ENCODE data around the gene CABP2.

CABP2 gene

GRCh38 chr11:67507242-67507863, 15.9 kb downstream of the CABP2 start:
- peak in 1 of 4 experiments; percentile 18 for DNase-seq

GRCh38 chr11:67506426-67507051, 16.7 kb downstream of the CABP2 start:
- no peak for DNase-seq

- DNase-seq, result peak; percentile 80 to 85 (median 82)
Observed at GRCh38 chr11:67505605-67506396, 17.4 kb downstream of the CABP2 start.

- DNase-seq, result peak; percentile 35 to 60 (median 50)
Observed at GRCh38 chr11:67504950-67505581, 18.2 kb downstream of the CABP2 start, which contains the start of gene PITPNM1. Gene PITPNM1, minus strand, starts transcription at chr11:67505363. Its CDS starts 1,183 bp downstream, at chr11:67504180.

GRCh38 chr11:67504005-67504949, 19.0 kb downstream of the CABP2 start:
- peak in 1 of 4 experiments; percentile 28 for DNase-seq

- no peak for DNase-seq
Observed at GRCh38 chr11:67503119-67504004, 19.9 kb downstream of the CABP2 start.

GRCh38 chr11:67502328-67502979, 20.8 kb downstream of the CABP2 start:
- no peak for DNase-seq

- no peak for DNase-seq
Observed at GRCh38 chr11:67501854-67502253, 21.4 kb downstream of the CABP2 start.

- no peak for DNase-seq
Observed at GRCh38 chr11:67500831-67501715, 22.2 kb downstream of the CABP2 start.

GRCh38 chr11:67500484-67500821, 22.8 kb downstream of the CABP2 start:
- no peak for DNase-seq

- no peak for DNase-seq
Observed at GRCh38 chr11:67499808-67500483, 23.3 kb downstream of the CABP2 start.

GRCh38 chr11:67498544-67498972, 24.7 kb downstream of the CABP2 start:
- no peak for DNase-seq

- no peak for DNase-seq
Observed at GRCh38 chr11:67497656-67498291, 25.5 kb downstream of the CABP2 start.

- no peak for DNase-seq
Observed at GRCh38 chr11:67496113-67496512, 27.1 kb downstream of the CABP2 start.

GRCh38 chr11:67495234-67496005, 27.8 kb downstream of the CABP2 start:
- DNase-seq, result no peak

- DNase-seq, result no peak
Observed at GRCh38 chr11:67494371-67495233, 28.6 kb downstream of the CABP2 start.
